Osteocyte (in vitro differentiated cells): ENCODE measurements around the gene DSP. TPM values are rescaled to one million over a fixed set of nuclear protein-coding genes. Genes with fewer than 3 reads are reported as not detected.

ENCODE experiments used
- DNase-seq: peaks from one replicate; pipeline ENCODE4 v3.0.0; 2021; ENCODE audit warnings: mixed read lengths; ENCODE audit not compliant: unreplicated experiment; ENCODE audit errors: extremely low spot score
- H3K27ac Mint-ChIP-seq: one replicate; pipeline ENCODE4 v1.8.0; 2021; ENCODE audit warnings: mild to moderate bottlenecking, mixed read lengths; ENCODE audit not compliant: unreplicated experiment
- H3K27me3 Mint-ChIP-seq: one replicate; pipeline ENCODE4 v1.8.0; 2021; ENCODE audit warnings: mixed read lengths; ENCODE audit not compliant: unreplicated experiment
- H3K36me3 Mint-ChIP-seq: one replicate; pipeline ENCODE4 v1.8.0; 2021; ENCODE audit warnings: mixed read lengths; ENCODE audit not compliant: unreplicated experiment
- H3K4me1 Mint-ChIP-seq: one replicate; pipeline ENCODE4 v1.8.0; 2021; ENCODE audit warnings: mixed read lengths; ENCODE audit not compliant: unreplicated experiment
- H3K4me3 Mint-ChIP-seq: one replicate; pipeline ENCODE4 v1.8.0; 2021; ENCODE audit warnings: mild to moderate bottlenecking, moderate library complexity, mixed read lengths; ENCODE audit not compliant: unreplicated experiment
- H3K9me3 Mint-ChIP-seq: one replicate; pipeline ENCODE4 v1.8.0; 2021; ENCODE audit warnings: mixed read lengths; ENCODE audit not compliant: unreplicated experiment
- total RNA-seq: library from RNA; stranded (reverse); gene quantifications from 2 replicates; pipeline ENCODE4 v1.2.1, GENCODE V29; 2021
- TF ChIP-seq, protein P1 (sequence below): fragments of 200-600 bp; sonication (generic); IDR thresholded peaks from 2 replicates; pipeline ENCODE4 v1.5.0; 2021; ENCODE audit warnings: antibody characterized with exemption, mild to moderate bottlenecking, moderate library complexity

DSP gene
- total RNA-seq, 1 donor from 2014 or later, result 124 TPM

GRCh38 chr6:7604003-7604402 lies 62.5 kb downstream of the DSP start:
- peaks cover 54% of the 10 kb centered on the region for H3K36me3 Mint-ChIP-seq
- TF ChIP-seq, protein P1, sequence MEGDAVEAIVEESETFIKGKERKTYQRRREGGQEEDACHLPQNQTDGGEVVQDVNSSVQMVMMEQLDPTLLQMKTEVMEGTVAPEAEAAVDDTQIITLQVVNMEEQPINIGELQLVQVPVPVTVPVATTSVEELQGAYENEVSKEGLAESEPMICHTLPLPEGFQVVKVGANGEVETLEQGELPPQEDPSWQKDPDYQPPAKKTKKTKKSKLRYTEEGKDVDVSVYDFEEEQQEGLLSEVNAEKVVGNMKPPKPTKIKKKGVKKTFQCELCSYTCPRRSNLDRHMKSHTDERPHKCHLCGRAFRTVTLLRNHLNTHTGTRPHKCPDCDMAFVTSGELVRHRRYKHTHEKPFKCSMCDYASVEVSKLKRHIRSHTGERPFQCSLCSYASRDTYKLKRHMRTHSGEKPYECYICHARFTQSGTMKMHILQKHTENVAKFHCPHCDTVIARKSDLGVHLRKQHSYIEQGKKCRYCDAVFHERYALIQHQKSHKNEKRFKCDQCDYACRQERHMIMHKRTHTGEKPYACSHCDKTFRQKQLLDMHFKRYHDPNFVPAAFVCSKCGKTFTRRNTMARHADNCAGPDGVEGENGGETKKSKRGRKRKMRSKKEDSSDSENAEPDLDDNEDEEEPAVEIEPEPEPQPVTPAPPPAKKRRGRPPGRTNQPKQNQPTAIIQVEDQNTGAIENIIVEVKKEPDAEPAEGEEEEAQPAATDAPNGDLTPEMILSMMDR, result no peak
- H3K4me3 Mint-ChIP-seq, result no peak overlapping the region
- no peak for DNase-seq
- no peaks in the 10 kb centered on the region for H3K4me1 Mint-ChIP-seq
- H3K9me3 Mint-ChIP-seq, result no peaks in the 10 kb centered on the region
- H3K27ac Mint-ChIP-seq, result no peak overlapping the region
- no peaks in the 10 kb centered on the region for H3K27me3 Mint-ChIP-seq

- Mint-ChIP-seq H3K4me1 (no peaks in the 10 kb centered on the region), H3K27ac (no peak overlapping the region), H3K9me3 (no peaks in the 10 kb centered on the region), H3K27me3 (no peaks in the 10 kb centered on the region), H3K4me3 (no peak overlapping the region), H3K36me3 (peaks cover 51% of the 10 kb centered on the region)
- DNase-seq, result no peak
- TF ChIP-seq, protein P1, result no peak
Measured at GRCh38 chr6:7604506-7604905, 63.0 kb downstream of the DSP start.

DNA sequence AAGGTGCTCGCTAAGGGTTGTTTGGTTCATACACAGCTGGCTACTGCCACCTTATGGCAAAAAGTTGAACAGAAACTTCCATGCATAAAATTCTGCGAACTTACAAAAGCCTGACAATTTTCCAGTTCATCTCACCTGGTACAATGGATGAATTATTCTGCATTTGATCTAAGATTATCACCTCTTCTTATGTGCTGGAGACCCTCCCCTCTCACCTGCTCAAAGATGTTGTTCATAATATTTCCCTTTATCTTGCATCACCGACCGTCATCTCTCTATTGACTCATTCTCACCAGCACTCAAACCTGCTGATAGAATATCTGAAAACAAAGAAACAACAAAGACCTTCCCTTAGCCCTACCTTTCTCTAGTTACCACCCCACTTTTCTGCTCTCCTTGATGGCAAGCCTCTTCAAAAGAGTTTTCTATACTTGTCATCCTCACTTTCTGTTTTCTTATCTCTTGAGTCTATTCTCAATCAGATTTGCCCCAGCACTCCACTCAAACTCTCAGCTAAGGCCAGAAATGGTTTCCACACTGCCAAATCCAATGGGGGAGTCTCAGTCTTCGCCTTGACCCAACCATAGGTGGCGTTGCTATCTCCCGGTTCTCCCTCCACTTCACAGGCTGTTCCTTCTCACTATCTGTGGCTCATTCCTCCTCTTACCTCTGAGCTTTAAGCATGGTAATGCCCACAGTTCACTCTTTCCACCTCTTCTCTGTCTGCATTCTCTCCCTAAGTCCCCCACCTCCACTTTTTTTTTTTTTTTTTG lies 74.3 kb downstream of the DSP start:
- peaks cover 2% of the 10 kb centered on the region for H3K27me3 Mint-ChIP-seq
- H3K4me3 Mint-ChIP-seq, result no peak overlapping the region
- TF ChIP-seq, protein P1, result peak; percentile 83
- no peaks in the 10 kb centered on the region for H3K9me3 Mint-ChIP-seq
- H3K27ac Mint-ChIP-seq, result no peak overlapping the region
- H3K36me3 Mint-ChIP-seq, result peaks cover 6% of the 10 kb centered on the region
- DNase-seq, result no peak
- peaks cover 20% of the 10 kb centered on the region for H3K4me1 Mint-ChIP-seq

DNA sequence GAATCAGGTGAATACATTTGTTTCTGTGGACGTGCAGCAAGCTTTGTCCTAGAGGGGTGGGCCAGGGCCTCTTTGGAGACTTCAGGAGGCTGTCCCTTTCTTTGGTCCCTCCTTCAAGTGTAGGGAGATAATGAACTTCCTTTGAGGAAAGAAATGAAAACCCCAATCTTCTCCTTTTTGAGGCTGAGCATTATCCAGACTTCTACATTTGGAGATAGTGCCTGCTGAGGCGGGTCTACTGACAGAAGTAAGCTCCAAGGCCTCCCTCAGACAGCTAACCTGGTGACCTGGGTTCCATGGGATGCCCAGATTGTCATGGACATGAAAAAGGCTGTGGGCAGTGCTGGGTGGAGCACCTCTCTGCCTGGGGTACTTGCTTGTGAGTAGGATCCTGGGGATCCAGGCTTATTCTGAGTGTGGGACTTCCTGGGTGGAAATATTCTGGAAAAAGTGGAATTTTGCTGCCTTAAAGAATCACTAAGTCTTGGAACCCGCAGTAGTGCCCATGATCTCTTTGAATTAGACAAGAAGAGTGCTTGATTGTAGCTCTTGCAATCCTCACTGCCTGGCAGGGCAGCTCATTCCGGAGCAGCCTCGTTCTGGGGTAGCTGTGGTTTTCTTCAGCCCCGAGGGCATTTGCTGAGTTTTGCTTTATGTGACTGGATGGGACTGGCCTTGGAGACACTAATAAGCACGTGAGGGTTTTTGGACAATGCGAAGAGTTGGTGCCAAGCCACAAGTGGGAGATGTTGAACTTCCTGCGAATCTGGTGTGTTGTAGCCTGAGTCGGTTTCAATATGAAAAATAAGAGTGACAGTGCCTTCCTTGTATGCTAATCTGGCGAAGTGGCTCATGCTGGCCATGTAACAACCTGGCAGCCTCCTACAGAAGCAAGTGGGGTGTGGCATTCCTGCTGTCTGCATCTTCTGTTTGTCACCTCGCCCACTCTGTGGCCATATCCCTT lies 76.6 kb downstream of the DSP start:
- H3K36me3 Mint-ChIP-seq, result no peaks in the 10 kb centered on the region
- H3K27me3 Mint-ChIP-seq, result peaks cover 2% of the 10 kb centered on the region
- H3K4me3 Mint-ChIP-seq, result peak overlapping the region; percentile 11
- no peaks in the 10 kb centered on the region for H3K9me3 Mint-ChIP-seq
- TF ChIP-seq, protein P1, result peak; percentile 18
- peak overlapping the region; percentile 68 for H3K27ac Mint-ChIP-seq
- DNase-seq, result no peak
- peaks cover 20% of the 10 kb centered on the region for H3K4me1 Mint-ChIP-seq

DNA sequence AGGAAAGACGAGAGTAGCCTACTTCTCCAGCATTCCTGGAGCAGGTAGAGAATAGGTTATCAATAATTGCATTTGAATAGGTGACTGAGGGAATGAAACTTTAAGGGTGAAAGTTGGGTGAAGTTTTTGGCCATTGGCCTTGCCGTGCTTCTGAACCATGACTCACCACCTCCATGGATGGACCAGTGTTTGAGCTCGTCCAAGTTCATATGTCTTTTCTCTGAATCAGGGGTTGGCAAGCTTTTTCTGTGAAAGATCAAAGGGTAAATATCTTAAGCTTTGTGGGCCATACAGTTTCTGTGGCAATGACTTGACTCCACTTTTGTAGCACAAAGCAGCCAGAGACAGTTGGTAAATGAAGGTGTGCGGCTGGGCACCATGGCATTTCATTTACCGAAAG lies 80.3 kb downstream of the DSP start:
- TF ChIP-seq, protein P1, result no peak
- Mint-ChIP-seq H3K36me3 (no peaks in the 10 kb centered on the region), H3K27ac (no peak overlapping the region), H3K9me3 (no peaks in the 10 kb centered on the region), H3K4me1 (peaks cover 25% of the 10 kb centered on the region), H3K27me3 (peaks cover 4% of the 10 kb centered on the region), H3K4me3 (no peak overlapping the region)
- peak; percentile 15 for DNase-seq
